Right lobe of liver (tissue), 4 donors: ENCODE measurements around the gene RALY.

ENCODE experiments used
- POLR2A ChIP-seq: fragments of 450-650 bp; IDR thresholded peaks from one replicate; pipeline ENCODE4 v1.6.1; 2017; ENCODE audit warnings: antibody characterized with exemption, mild to moderate bottlenecking
- TF ChIP-seq, protein P1 (sequence below), 4 donors: fragments of 200-600 bp in 3 of 4; fragments of 450-650 bp in 1 of 4; IDR thresholded peaks; one replicate each; pipeline versions ENCODE4 v1.5.1 to v1.8.0; 2016 to 2022; ENCODE audit warnings: antibody characterized with exemption in 4 of 4, mild to moderate bottlenecking in 2 of 4
- donor health status: DM: no; HTN: no; CAD: no.
- donor health status: DM: no; HTN: no; CAD: no.
- donor health status: DM: no; HTN: yes; CAD: no.

DNA sequence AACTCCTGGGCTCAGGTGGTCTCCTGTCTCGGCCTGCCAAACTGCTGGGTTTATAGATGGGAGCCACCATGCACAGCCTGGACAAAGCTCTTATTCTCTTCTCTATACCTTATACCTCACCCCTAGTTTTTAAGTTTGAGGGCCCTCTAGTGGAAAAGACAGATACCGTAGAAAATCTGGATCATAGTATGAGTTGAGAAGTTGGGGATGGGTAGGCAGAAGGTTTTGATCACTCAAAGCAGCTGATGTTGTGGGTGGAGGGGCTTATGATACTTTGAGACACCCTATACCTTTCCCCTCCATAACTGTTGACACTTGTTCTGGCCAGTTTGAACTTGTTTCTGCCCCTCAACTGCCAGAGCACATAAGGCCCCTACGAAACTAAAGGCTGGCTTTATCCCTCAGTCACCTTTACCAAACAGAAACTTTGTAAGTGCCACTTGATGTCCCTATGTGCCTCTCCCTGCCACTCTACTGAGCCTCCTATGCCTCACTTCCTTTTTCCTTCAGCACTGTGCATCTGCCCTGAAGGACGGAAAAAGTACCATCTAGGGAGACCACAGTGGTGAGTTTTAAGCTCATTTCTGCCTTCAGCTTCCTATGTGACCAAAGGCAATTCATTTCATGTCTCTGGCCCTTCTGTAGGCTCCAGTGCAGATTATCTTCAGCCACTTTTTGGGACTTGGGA is 28.6 kb downstream of the RALY start:
- no peak for TF ChIP-seq POLR2A
- TF ChIP-seq, protein P1, sequence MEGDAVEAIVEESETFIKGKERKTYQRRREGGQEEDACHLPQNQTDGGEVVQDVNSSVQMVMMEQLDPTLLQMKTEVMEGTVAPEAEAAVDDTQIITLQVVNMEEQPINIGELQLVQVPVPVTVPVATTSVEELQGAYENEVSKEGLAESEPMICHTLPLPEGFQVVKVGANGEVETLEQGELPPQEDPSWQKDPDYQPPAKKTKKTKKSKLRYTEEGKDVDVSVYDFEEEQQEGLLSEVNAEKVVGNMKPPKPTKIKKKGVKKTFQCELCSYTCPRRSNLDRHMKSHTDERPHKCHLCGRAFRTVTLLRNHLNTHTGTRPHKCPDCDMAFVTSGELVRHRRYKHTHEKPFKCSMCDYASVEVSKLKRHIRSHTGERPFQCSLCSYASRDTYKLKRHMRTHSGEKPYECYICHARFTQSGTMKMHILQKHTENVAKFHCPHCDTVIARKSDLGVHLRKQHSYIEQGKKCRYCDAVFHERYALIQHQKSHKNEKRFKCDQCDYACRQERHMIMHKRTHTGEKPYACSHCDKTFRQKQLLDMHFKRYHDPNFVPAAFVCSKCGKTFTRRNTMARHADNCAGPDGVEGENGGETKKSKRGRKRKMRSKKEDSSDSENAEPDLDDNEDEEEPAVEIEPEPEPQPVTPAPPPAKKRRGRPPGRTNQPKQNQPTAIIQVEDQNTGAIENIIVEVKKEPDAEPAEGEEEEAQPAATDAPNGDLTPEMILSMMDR (IDR thresholded peaks at IDR 0.05), result peak in 2 of 4 donors; percentile 16 to 20
